Urinary bladder (tissue), 4 donors: ENCODE measurements around the gene LRRC1. TPM values are rescaled to one million over a fixed set of nuclear protein-coding genes. Genes with fewer than 3 reads are reported as not detected.

Source experiments
- DNase-seq: peaks from one replicate; pipeline ENCODE4 v3.0.0-alpha.2; 2015; ENCODE audit errors: extremely low spot score
- H3K27ac ChIP-seq: one replicate; pipeline ENCODE4 v1.5.1; 2013; ENCODE audit warnings: low read depth, mild to moderate bottlenecking, moderate library complexity
- H3K36me3 ChIP-seq: one replicate; pipeline ENCODE4 v1.6.1; 2013; ENCODE audit warnings: mild to moderate bottlenecking, moderate library complexity; ENCODE audit not compliant: insufficient read depth
- H3K4me1 ChIP-seq: one replicate; pipeline ENCODE4 v1.6.1; 2013; ENCODE audit warnings: mild to moderate bottlenecking, moderate library complexity; ENCODE audit not compliant: insufficient read depth
- H3K4me3 ChIP-seq: one replicate; pipeline ENCODE4 v1.5.1; 2013; ENCODE audit warnings: low read depth, low read length
- WGBS: extraction: QIAGEN DNeasy Blood & Tissue Kit; methylation state at CpG from one replicate; pipeline ENCODE4 v1.1.7; 2013; 5-methylcytosine and 5-hydroxymethylcytosine counted together
- polyA plus RNA-seq: library from polyadenylated mRNA; stranded (reverse); fragments of 200-250 nt; gene quantifications from one replicate; pipeline ENCODE4 v1.2.3, GENCODE V29; 2013
- total RNA-seq: library from RNA; depleted of rRNA; stranded (reverse); fragments of >200 nt; gene quantifications from one replicate; pipeline ENCODE4 v1.2.3, GENCODE V29; 2014
- donor health status: healthy with polysubstance abuse.
- donor health status: healthy.

LRRC1 gene
- total and polyA plus RNA-seq, 2 donors: 8.3 to 22.7 TPM

DNA sequence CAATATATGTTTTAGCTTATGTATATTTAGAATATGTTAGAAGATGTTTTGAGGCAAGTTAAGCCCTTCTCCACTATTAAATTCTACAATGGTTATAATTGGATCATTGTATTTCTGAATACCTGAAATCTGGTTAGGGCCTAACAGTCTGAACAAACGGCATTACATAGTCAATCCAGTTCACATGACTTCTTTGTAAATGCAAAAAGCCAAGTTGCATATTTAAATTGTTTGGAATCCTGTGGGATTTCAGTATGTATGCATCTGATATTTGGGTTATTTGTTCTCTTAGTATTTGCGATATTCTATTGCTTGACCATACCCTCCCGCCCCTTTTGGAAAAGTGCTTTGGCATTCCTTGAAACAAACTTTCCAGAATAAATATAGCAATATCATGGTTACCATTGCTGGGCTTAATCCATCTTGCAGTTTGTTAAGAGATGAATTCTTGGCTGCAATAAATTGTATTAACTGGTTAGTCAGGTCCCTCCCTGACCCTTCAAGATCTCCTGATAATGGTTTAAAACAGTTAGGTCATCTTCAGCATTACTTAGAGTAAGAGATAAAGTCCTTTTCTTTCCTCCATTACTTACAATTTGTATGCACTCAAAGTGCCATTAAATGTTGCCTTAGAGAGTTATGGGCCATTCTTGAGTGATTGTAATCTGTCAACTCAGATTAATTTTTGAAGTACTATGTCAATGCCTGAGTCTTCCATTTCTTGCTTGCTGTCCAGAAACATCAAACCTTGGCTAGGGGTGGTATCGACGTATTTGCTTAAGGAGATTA, 36.5 kb downstream of the LRRC1 start:
- no peak for DNase-seq
- WGBS: 94% methylated on average over 5 of the region's 5 CpGs
- Histone ChIP-seq H3K4me3 (no peak overlapping the region), H3K36me3 (no peaks in the 10 kb centered on the region), H3K27ac (no peak overlapping the region), H3K4me1 (peaks cover 4% of the 10 kb centered on the region)

DNA sequence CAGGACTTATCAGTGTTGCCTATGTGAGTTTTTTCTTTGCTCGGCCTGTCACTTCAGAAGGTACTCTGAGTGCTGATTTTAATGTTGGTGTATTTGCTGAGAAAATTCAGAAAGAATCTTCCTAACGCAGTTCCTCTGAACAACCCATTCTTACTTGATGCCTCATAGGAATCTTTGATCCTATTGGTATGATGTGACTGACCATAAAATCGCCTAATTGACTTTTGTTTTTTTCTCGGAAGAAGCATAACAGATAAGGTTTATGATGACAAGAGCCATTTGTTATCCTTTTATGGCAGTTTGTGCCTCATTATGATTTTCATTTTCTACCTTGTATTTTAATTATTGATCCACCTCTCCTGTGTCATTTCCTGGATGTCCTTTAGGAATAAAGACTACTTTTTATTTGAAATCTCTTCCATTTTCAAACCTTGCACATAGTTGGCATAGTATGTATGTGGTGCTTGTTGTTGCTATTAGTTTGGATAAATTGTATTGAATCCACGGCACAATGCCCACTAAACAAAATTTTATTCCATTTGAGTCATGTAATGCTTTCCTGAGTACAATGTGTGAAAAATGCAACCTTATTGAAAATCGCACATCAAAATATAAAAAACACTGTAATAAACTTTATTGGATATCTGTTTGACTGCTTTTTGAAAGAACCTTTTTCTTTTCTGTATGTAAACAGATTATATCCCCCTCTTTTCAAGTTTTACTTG, 37.3 kb downstream of the LRRC1 start:
- 75% methylated on average over 6 of the region's 6 CpGs for WGBS
- Histone ChIP-seq H3K4me3 (no peak overlapping the region), H3K4me1 (peaks cover 4% of the 10 kb centered on the region), H3K27ac (no peak overlapping the region), H3K36me3 (no peaks in the 10 kb centered on the region)
- DNase-seq: no peak

- Histone ChIP-seq H3K4me1 (peaks cover 4% of the 10 kb centered on the region), H3K27ac (no peak overlapping the region)
These were observed 38.4 kb downstream of the LRRC1 start for GRCh38 chr6:53833155-53833554.

GRCh38 chr6:53834132-53834531, 39.3 kb downstream of the LRRC1 start:
- H3K27ac ChIP-seq: no peak overlapping the region
- DNase-seq: no peak
- H3K4me1 ChIP-seq: peaks cover 4% of the 10 kb centered on the region
- 80% methylated on average over 4 of the region's 4 CpGs for WGBS
- no peaks in the 10 kb centered on the region for H3K36me3 ChIP-seq
- H3K4me3 ChIP-seq: no peak overlapping the region

More at GRCh38 chr6:53833155-53833554, 38.4 kb downstream of the LRRC1 start:
- no peak for DNase-seq
- H3K36me3 ChIP-seq: no peaks in the 10 kb centered on the region
- H3K4me3 ChIP-seq: no peak overlapping the region

GRCh38 chr6:53837865-53838769, 43.3 kb downstream of the LRRC1 start:
- DNase-seq: no peak
- Histone ChIP-seq H3K4me1 (no peaks in the 10 kb centered on the region), H3K36me3 (no peaks in the 10 kb centered on the region), H3K27ac (no peak overlapping the region), H3K4me3 (no peak overlapping the region)
- 59% methylated on average over 3 of the region's 3 CpGs for WGBS

- Histone ChIP-seq H3K36me3 (no peaks in the 10 kb centered on the region), H3K27ac (no peak overlapping the region), H3K4me1 (no peaks in the 10 kb centered on the region), H3K4me3 (no peak overlapping the region)
- DNase-seq: no peak
- WGBS: 96% methylated on average over 1 of the region's 1 CpG
These were observed 45.2 kb downstream of the LRRC1 start for GRCh38 chr6:53840027-53840426.

DNA sequence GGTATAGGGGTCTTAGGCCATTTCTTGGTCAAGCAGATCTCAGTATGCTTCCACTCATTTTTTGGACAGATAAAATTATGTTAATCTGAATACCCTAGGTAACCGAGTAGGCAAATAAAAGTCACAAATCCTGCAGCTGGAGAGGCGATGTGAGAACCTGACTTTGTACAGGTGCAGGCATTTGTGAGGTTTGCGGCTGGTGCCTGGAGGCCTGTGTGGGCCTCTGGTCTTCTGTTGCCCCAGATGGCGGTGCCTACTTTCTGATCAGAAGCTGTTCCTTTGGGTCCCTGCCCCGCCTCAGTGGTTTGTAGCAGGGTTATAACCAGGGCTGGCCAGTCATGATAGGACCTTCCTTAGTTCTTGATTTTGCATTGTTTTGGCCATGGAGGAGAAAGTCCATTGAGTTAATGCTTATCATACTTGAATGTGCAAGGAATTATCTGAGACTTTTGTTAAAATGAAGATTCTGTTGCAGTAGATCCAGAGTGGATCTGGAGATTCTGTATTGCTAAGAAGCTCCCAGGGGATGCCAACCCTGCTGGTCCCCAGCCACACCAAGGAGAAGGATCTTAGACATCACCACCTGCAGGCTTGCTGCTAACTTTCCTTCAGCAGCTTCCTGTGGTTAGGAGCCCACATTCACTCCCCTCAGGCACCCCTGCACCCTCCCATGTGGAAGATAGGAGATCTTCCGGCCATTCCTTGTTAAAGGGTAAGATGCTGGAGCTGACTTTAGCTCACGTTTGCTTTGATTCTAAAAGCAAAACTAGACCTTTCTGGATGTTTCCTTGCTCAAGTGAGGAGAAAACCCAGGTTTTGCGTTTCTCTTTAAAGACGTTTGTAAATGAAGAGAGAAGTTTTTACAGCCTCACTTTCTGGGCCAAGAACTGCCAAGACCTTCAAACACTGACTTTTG, 50.7 kb downstream of the LRRC1 start:
- Histone ChIP-seq H3K4me3 (no peak overlapping the region), H3K4me1 (no peaks in the 10 kb centered on the region)
- DNase-seq: no peak

DNA sequence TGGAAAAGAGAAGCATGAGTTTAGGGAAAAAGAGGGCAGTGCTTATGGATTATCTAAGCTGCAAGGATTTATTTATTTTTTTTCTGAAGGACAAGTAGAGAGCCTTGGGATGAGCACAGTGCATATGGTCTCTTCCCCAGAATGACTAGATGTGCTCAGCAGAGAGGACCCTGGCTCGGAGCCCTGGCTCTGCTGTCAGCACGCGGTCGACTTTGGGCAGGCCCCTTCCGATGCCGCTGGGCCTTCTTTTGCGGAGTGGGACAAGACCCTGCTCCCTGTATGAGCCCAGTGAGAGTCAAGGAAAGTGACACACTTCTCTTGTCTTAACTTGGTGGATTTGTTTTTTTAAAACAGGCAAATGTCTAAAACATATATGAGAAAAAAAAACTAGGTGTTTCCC, 51.4 kb downstream of the LRRC1 start:
- Histone ChIP-seq H3K4me3 (no peak overlapping the region), H3K4me1 (no peaks in the 10 kb centered on the region), H3K36me3 (peaks cover 3% of the 10 kb centered on the region), H3K27ac (no peak overlapping the region)
- 85% methylated on average over 7 of the region's 7 CpGs for WGBS
- no peak for DNase-seq

More for the DNA sequence above, 50.7 kb downstream of the LRRC1 start:
- Histone ChIP-seq H3K27ac (no peak overlapping the region), H3K36me3 (peaks cover 3% of the 10 kb centered on the region)
- 90% methylated on average over 9 of the region's 9 CpGs for WGBS

- no peak overlapping the region for H3K4me3 ChIP-seq
- H3K36me3 ChIP-seq: peaks cover 3% of the 10 kb centered on the region
- H3K4me1 ChIP-seq: no peaks in the 10 kb centered on the region
- WGBS: 84% methylated on average over 4 of the region's 4 CpGs
- no peak for DNase-seq
- H3K27ac ChIP-seq: no peak overlapping the region
These were observed 53.0 kb downstream of the LRRC1 start for GRCh38 chr6:53847796-53848314.

DNA sequence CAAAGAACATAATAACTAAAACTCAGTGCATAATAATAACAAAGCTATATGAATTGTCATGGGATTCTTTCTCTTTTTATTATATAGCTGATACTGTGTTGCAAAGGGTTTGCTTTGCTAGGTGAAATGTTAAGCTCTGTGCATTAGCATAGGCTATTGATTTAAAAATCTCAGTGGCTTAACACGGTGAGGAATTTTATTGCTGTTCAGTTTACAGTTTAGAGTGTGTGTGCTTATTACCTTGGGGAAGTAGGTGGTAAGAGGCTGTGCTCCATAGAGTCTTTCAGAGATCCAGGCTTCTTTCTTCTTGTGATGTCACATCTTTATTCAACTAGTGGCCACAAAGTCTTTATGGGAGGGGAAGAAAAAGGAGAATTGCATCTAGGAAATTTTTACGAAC, 55.7 kb downstream of the LRRC1 start:
- no peak overlapping the region for H3K4me3 ChIP-seq
- H3K4me1 ChIP-seq: no peaks in the 10 kb centered on the region
- no peak overlapping the region for H3K27ac ChIP-seq
- H3K36me3 ChIP-seq: peaks cover 3% of the 10 kb centered on the region
- DNase-seq: no peak
- WGBS: 82% methylated on average over 2 of the region's 2 CpGs

DNA sequence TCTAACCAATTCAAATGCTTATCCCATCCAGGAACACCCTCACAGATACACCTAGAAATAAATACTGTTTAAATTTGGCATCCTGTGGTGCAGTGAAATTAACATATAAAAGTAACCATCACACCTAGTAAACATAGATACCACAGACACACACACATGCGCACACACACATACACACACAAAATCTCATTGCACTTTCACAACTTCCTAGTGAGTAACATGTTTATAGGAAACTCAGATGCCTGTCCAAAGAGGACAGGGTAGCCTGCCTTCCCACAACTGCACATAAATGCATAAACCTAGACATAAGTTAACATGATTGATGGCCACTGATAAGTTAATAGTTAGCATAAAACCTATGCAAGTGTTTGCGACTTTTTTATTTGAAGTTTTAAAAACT, 56.8 kb downstream of the LRRC1 start:
- no peak for DNase-seq
- WGBS: 94% methylated on average over 2 of the region's 2 CpGs
- H3K4me3 ChIP-seq: no peak overlapping the region
- H3K4me1 ChIP-seq: no peaks in the 10 kb centered on the region
- no peak overlapping the region for H3K27ac ChIP-seq
- H3K36me3 ChIP-seq: no peaks in the 10 kb centered on the region

GRCh38 chr6:53852805-53853204, 58.0 kb downstream of the LRRC1 start:
- no peaks in the 10 kb centered on the region for H3K4me1 ChIP-seq
- no peak overlapping the region for H3K4me3 ChIP-seq
- no peaks in the 10 kb centered on the region for H3K36me3 ChIP-seq
- no peak overlapping the region for H3K27ac ChIP-seq
- WGBS: over 99% methylated on average over 2 of the region's 2 CpGs
- DNase-seq: no peak
